IMR-90 (cell line): ENCODE data around the gene LMO1. TPM values are rescaled to one million over a fixed set of nuclear protein-coding genes. Genes with fewer than 3 reads are reported as not detected.

Experiments used
- ATAC-seq: fragments of 200-7000 bp; cut with Tn5 transposase; 2 replicates; pipeline ENCODE4 v1.9.1; 2020; ENCODE audit warnings: low read depth, mild to moderate bottlenecking, moderate library complexity
- BruUV-seq: library from RNA; stranded (reverse); fragments of 400-500 nt; replicated peaks from 2 replicates; lab custom pipeline; 2021; lab: Mats Ljungman, UMichigan
- CTCF ChIA-PET: fragments of 300-600 bp; formaldehyde crosslinking; extraction: SDS; loops from one replicate; lab custom pipeline; 2021; ENCODE audit warnings: antibody characterized with exemption; lab: Yijun Ruan, JAX
- POLR2A ChIA-PET: fragments of 300-600 bp; sonication (Branson Sonifier 250); formaldehyde crosslinking; loops from one replicate; lab custom pipeline; 2022; ENCODE audit warnings: antibody characterized with exemption; ENCODE audit not compliant: unreplicated experiment; lab: Charles Lee
- DNase-seq: peaks from one replicate; pipeline ENCODE4 v3.0.0; 2013
- H2AFZ ChIP-seq: replicated peaks from 2 replicates; pipeline ENCODE3; 2013; ENCODE audit warnings: low read length, mild to moderate bottlenecking; ENCODE audit not compliant: poor library complexity
- H2AK5ac ChIP-seq: 2 replicates; pipeline ENCODE4 v1.6.1; 2013; ENCODE audit warnings: low read depth, low read length, inconsistent platforms
- H2AK9ac ChIP-seq: replicated peaks from 2 replicates; pipeline ENCODE3; 2013; ENCODE audit warnings: mild to moderate bottlenecking, low read depth, low read length, moderate library complexity; ENCODE audit not compliant: poor library complexity
- H2BK120ac ChIP-seq: 2 replicates; pipeline ENCODE4 v1.6.1; 2013; ENCODE audit warnings: low read depth, low read length, inconsistent platforms
- H2BK15ac ChIP-seq: 3 replicates; pipeline ENCODE4 v1.6.1; 2013; ENCODE audit warnings: low read depth, low read length, inconsistent platforms
- H2BK20ac ChIP-seq: 2 replicates; pipeline ENCODE4 v1.6.1; 2013; ENCODE audit warnings: low read depth, mild to moderate bottlenecking, inconsistent platforms, low read length, moderate library complexity
- H2BK5ac ChIP-seq: 2 replicates; pipeline ENCODE4 v1.6.1; 2013; ENCODE audit warnings: mild to moderate bottlenecking, low read depth, low read length, inconsistent platforms; ENCODE audit not compliant: poor library complexity, severe bottlenecking
- H3K14ac ChIP-seq: replicated peaks from 2 replicates; pipeline ENCODE4 v1.6.1; 2013; ENCODE audit warnings: low read depth, low read length, inconsistent platforms
- H3K18ac ChIP-seq: 2 replicates; pipeline ENCODE4 v1.6.1; 2013; ENCODE audit warnings: low read depth, low read length, control low read depth
- H3K23ac ChIP-seq: 2 replicates; pipeline ENCODE4 v1.6.1; 2013; ENCODE audit warnings: low read depth, low read length, inconsistent platforms
- H3K27ac ChIP-seq: 2 replicates; pipeline ENCODE4 v1.5.1; 2013; ENCODE audit warnings: mild to moderate bottlenecking, control low read depth, low read length; ENCODE audit not compliant: insufficient read depth
- H3K27me3 ChIP-seq: 2 replicates; pipeline ENCODE4 v1.6.1; 2013; ENCODE audit warnings: low read length; ENCODE audit not compliant: control insufficient read depth, insufficient read depth
- H3K36me3 ChIP-seq: 2 replicates; pipeline ENCODE4 v1.6.1; 2013; ENCODE audit warnings: low read length, mixed read lengths; ENCODE audit not compliant: control insufficient read depth, insufficient read depth
- H3K4ac ChIP-seq: 2 replicates; pipeline ENCODE4 v1.6.1; 2013; ENCODE audit warnings: low read depth, low read length, inconsistent platforms
- H3K4me1 ChIP-seq: 2 replicates; pipeline ENCODE4 v1.6.1; 2013; ENCODE audit warnings: low read length, mixed read lengths; ENCODE audit not compliant: control insufficient read depth, insufficient read depth
- H3K4me2 ChIP-seq: 2 replicates; pipeline ENCODE4 v1.6.1; 2013; ENCODE audit warnings: low read depth, mild to moderate bottlenecking, control low read depth, low read length, moderate library complexity
- H3K4me3 ChIP-seq: 2 replicates; pipeline ENCODE4 v1.5.1; 2013; ENCODE audit warnings: low read depth, mild to moderate bottlenecking, control low read depth, low read length, moderate library complexity; ENCODE audit not compliant: insufficient read depth
- H3K56ac ChIP-seq: 2 replicates; pipeline ENCODE4 v1.6.1; 2013; ENCODE audit warnings: low read length, inconsistent platforms; ENCODE audit not compliant: insufficient read depth; ENCODE audit errors: extremely low read depth
- H3K79me1 ChIP-seq, 2 experiments: 2 replicates each; pipeline ENCODE4 v1.6.1; 2013; ENCODE audit warnings: low read length in 2 of 2, inconsistent platforms in 1 of 2, low read depth in 1 of 2
- H3K9ac ChIP-seq: 2 replicates; pipeline ENCODE4 v1.6.1; 2013; ENCODE audit warnings: low read depth, low read length, control low read depth
- H3K9me1 ChIP-seq: 2 replicates; pipeline ENCODE4 v1.6.1; 2013; ENCODE audit warnings: low read length, inconsistent platforms; ENCODE audit not compliant: insufficient read depth
- H3K9me3 ChIP-seq: 2 replicates; pipeline ENCODE4 v1.6.1; 2013; ENCODE audit warnings: low read length; ENCODE audit not compliant: control insufficient read depth, insufficient read depth
- H4K20me1 ChIP-seq: 2 replicates; pipeline ENCODE4 v1.6.1; 2013; ENCODE audit warnings: low read length, inconsistent platforms; ENCODE audit not compliant: insufficient read depth
- H4K5ac ChIP-seq: 2 replicates; pipeline ENCODE4 v1.6.1; 2013; ENCODE audit warnings: mild to moderate bottlenecking, low read depth, low read length, control low read depth
- H4K8ac ChIP-seq, 2 experiments: 2 replicates each; pipeline ENCODE4 v1.6.1; 2013; ENCODE audit warnings: low read depth in 2 of 2, low read length in 2 of 2, control low read depth in 1 of 2, inconsistent platforms in 1 of 2
- H4K91ac ChIP-seq: 2 replicates; pipeline ENCODE4 v1.6.1; 2013; ENCODE audit warnings: low read depth, low read length, inconsistent platforms; ENCODE audit not compliant: insufficient read depth
- BHLHE40 ChIP-seq: fragments of 150-350 bp; IDR thresholded peaks from 2 replicates; pipeline ENCODE4 v1.6.1; 2016; ENCODE audit warnings: mild to moderate bottlenecking, low read depth, low read length
- CHD1 ChIP-seq: IDR thresholded peaks from 2 replicates; pipeline ENCODE4 v1.6.1; 2012; ENCODE audit warnings: low read depth, low read length, improper control_type of control experiment
- CTCF ChIP-seq: conservative IDR thresholded peaks from 2 replicates; pipeline ENCODE4 v1.5.1; 2012; ENCODE audit warnings: mild to moderate bottlenecking, low read depth, low read length, improper control_type of control experiment
- ELK1 ChIP-seq: fragments of 150-350 bp; IDR thresholded peaks from 2 replicates; pipeline ENCODE4 v1.6.1; 2016; ENCODE audit warnings: low read depth, mild to moderate bottlenecking, low read length, moderate library complexity, borderline replicate concordance
- MAFK ChIP-seq: IDR thresholded peaks from 2 replicates; pipeline ENCODE4 v1.6.1; 2012; ENCODE audit warnings: low read depth, low read length, improper control_type of control experiment
- MXI1 ChIP-seq: IDR thresholded peaks from 2 replicates; pipeline ENCODE4 v1.6.1; 2012; ENCODE audit warnings: low read depth, mild to moderate bottlenecking, low read length, moderate library complexity, borderline replicate concordance
- POLR2A ChIP-seq: IDR thresholded peaks from 2 replicates; pipeline ENCODE4 v1.6.1; 2012; ENCODE audit warnings: mild to moderate bottlenecking, low read depth, low read length
- RAD21 ChIP-seq: IDR thresholded peaks from 2 replicates; pipeline ENCODE4 v1.6.1; 2012; ENCODE audit warnings: low read length, improper control_type of control experiment
- RCOR1 ChIP-seq: IDR thresholded peaks from 2 replicates; pipeline ENCODE4 v1.6.1; 2012; ENCODE audit warnings: mild to moderate bottlenecking, low read length, improper control_type of control experiment; ENCODE audit not compliant: insufficient replicate concordance
- RFX5 ChIP-seq: IDR thresholded peaks from 2 replicates; pipeline ENCODE4 v1.8.0; 2012; ENCODE audit warnings: low read depth, mild to moderate bottlenecking, low read length, moderate library complexity
- SMC3 ChIP-seq: fragments of 150-350 bp; IDR thresholded peaks from 2 replicates; pipeline ENCODE4 v1.6.1; 2016; ENCODE audit warnings: low read depth, mild to moderate bottlenecking, antibody characterized with exemption, low read length, moderate library complexity
- USF2 ChIP-seq: fragments of 150-350 bp; IDR thresholded peaks from 2 replicates; pipeline ENCODE4 v1.6.1; 2017; ENCODE audit warnings: mild to moderate bottlenecking, antibody characterized with exemption, low read length, low read depth
- WGBS, 2 experiments: methylation state at CpG; one replicate each; pipeline versions ENCODE4 v1.1.5 to v1.1.7; 2013; ENCODE audit warnings: missing lambda C conversion rate in 2 of 2; ENCODE audit not compliant: insufficient read length in 1 of 2; ENCODE audit errors: extremely low coverage in 2 of 2; 5-methylcytosine and 5-hydroxymethylcytosine counted together
- dilution Hi-C: fragments of 300-500 bp; cut with HindIII; formaldehyde crosslinking; loops from one replicate; pipeline ENCODE4 v1.14.3; 2018; ENCODE audit warnings: low sequenced_read_pairs; ENCODE audit not compliant: unreplicated experiment
- in situ Hi-C: fragments of 300-500 bp; cut with MboI; formaldehyde crosslinking; loops from 3 replicates; pipeline ENCODE4 v1.14.3; 2019; ENCODE audit warnings: low sequenced_read_pairs, inconsistent platforms, mixed read lengths
- intact Hi-C: fragments of 100-400 bp; cut with micrococcal nuclease; formaldehyde crosslinking; loops from 2 replicates; pipeline ENCODE4 v1.10.0; 2022
- polyA plus RNA-seq, 3 experiments: library from polyadenylated mRNA; depleted of rRNA; stranded (reverse); fragments of >200 nt; gene quantifications; 2 replicates each; pipeline ENCODE4 v1.2.3, GENCODE V29; 2012; ENCODE audit warnings: low replicate concordance in 1 of 3
- total RNA-seq: library from RNA; depleted of rRNA; stranded (reverse); fragments of >200 nt; gene quantifications from 2 replicates; pipeline ENCODE4 v1.2.3, GENCODE V29; 2012

Gene LMO1
- total and polyA plus RNA-seq, 2 of the 4 experiments (the other 2 are of a cell fraction): not detected

- Histone ChIP-seq H4K8ac (no peak overlapping the region), H3K79me1 (no peaks in the 10 kb centered on the region), H2BK120ac (no peak overlapping the region), H3K23ac (no peak overlapping the region), H3K36me3 (no peaks in the 10 kb centered on the region), H2BK15ac (no peak overlapping the region), H2BK20ac (no peak overlapping the region), H3K9me1 (no peaks in the 10 kb centered on the region), H4K5ac (no peak overlapping the region), H3K4me1 (no peaks in the 10 kb centered on the region), H2BK5ac (no peak overlapping the region), H3K14ac (no peak overlapping the region), H3K4me3 (no peak overlapping the region), H3K18ac (no peak overlapping the region), H2AFZ (no peak overlapping the region), H4K20me1 (no peaks in the 10 kb centered on the region), H3K4ac (no peak overlapping the region), H3K9me3 (no peaks in the 10 kb centered on the region), H3K4me2 (no peak overlapping the region), H3K27ac (no peak overlapping the region), H3K56ac (no peak overlapping the region), H3K9ac (no peak overlapping the region), H2AK9ac (no peak overlapping the region), H2AK5ac (no peak overlapping the region), H4K91ac (no peak overlapping the region), H3K27me3 (peaks cover 33% of the 10 kb centered on the region)
- in situ Hi-C loops: no loop called here
- BruUV-seq: no TSS peak
- 90% methylated on average over 2 of the region's 5 CpGs; no CpG with 5 or more reads in 1 of the 2 experiments for WGBS, 2 experiments
- POLR2A ChIA-PET: no interaction called here
- intact Hi-C loops: no loop called here
- CTCF ChIA-PET: no interaction called here
- ATAC-seq (no peak), DNase-seq (no peak)
- dilution Hi-C loops: no loop called here
- TF ChIP-seq SMC3: no peak
- TF ChIP-seq MXI1: no peak
- no peak for TF ChIP-seq MAFK
- no peak for TF ChIP-seq BHLHE40
- no peak for TF ChIP-seq CTCF
- TF ChIP-seq RCOR1: no peak
- TF ChIP-seq POLR2A: no peak
- no peak for TF ChIP-seq RAD21
- no peak for TF ChIP-seq CHD1
- no peak for TF ChIP-seq ELK1
- TF ChIP-seq USF2: no peak
- no peak for TF ChIP-seq RFX5
Observed at GRCh38 chr11:8252388-8252787, 11.3 kb downstream of the LMO1 start.
